ENCODE results near the gene TMPO. TPM values are rescaled to one million over a fixed set of nuclear protein-coding genes. Genes with fewer than 3 reads are reported as not detected.
"Not testable (repeated sequence)": the region's sequence is repeated elsewhere in the genome, so short reads cannot be mapped to it uniquely, and the experiment has no call there.

Gene TMPO
- total RNA-seq, 4 donors from 2014 or later: 70.4 to 96.6 (median 77.1) TPM

GRCh38 chr12:98561846-98562245 is 46.5 kb downstream of the TMPO start:
- Histone ChIP-seq H3K4me3 (no peak overlapping the region), H3K27me3 (no peaks in the 10 kb centered on the region), H3K36me3 (no peaks in the 10 kb centered on the region), H3K9me3 (peaks cover 0 to 4% (median 0%) of the 10 kb centered on the region in 3 donors), H3K27ac (no peak overlapping the region), H3K4me1 (peaks cover 0 to 4% (median 0%) of the 10 kb centered on the region in 3 donors)
- intact Hi-C loops (cut with DNase I): no loop called here
- 83 to 93% methylated on average over 3 of the region's 3 CpGs for WGBS, 2 donors
- DNase-seq: no peak
- TF ChIP-seq CTCF (IDR thresholded peaks at IDR 0.05) (no peak), POLR2A (IDR thresholded peaks at IDR 0.05) (no peak)

- Histone ChIP-seq H3K36me3 (no peaks in the 10 kb centered on the region), H3K27me3 (no peaks in the 10 kb centered on the region), H3K4me1 (peaks cover 0 to under 1% (median 0%) of the 10 kb centered on the region in 3 donors), H3K27ac (no peak overlapping the region), H3K9me3 (no peaks in the 10 kb centered on the region), H3K4me3 (no peak overlapping the region)
- no peak for DNase-seq
- intact Hi-C loops (cut with DNase I): no loop called here
- TF ChIP-seq CTCF (IDR thresholded peaks at IDR 0.05) (peak in 1 of 6 experiments; percentile 22), POLR2A (IDR thresholded peaks at IDR 0.05) (no peak)
- WGBS, 2 donors: 70 to 83% methylated on average over 1 to 2 of the region's 2 CpGs
Measured at GRCh38 chr12:98572010-98572409, 56.6 kb downstream of the TMPO start.

- TF ChIP-seq CTCF (IDR thresholded peaks at IDR 0.05) (no peak), POLR2A (IDR thresholded peaks at IDR 0.05) (no peak)
- H3K4me1 ChIP-seq: peaks cover 0 to 10% (median 0%) of the 10 kb centered on the region in 3 donors
- DNase-seq: no peak
- H3K36me3 ChIP-seq: no peaks in the 10 kb centered on the region
- no peak overlapping the region for H3K4me3 ChIP-seq
- H3K27ac ChIP-seq: no peak overlapping the region
- intact Hi-C loops (cut with DNase I): no loop called here
- WGBS, 2 donors: 33 to 75% methylated on average over 1 of the region's 1 CpG
- H3K9me3 ChIP-seq: no peaks in the 10 kb centered on the region
- H3K27me3 ChIP-seq: no peaks in the 10 kb centered on the region
Measured at GRCh38 chr12:98574110-98574509, 58.7 kb downstream of the TMPO start.

GRCh38 chr12:98575013-98575412 is 59.6 kb downstream of the TMPO start:
- Histone ChIP-seq H3K4me1 (peaks cover 0 to 15% (median 0%) of the 10 kb centered on the region in 3 donors), H3K9me3 (no peaks in the 10 kb centered on the region), H3K27ac (no peak overlapping the region), H3K4me3 (no peak overlapping the region), H3K27me3 (no peaks in the 10 kb centered on the region), H3K36me3 (no peaks in the 10 kb centered on the region)
- no peak for TF ChIP-seq CTCF (IDR thresholded peaks at IDR 0.05)
- TF ChIP-seq POLR2A (IDR thresholded peaks at IDR 0.05): no peak
- 88 to 89% methylated on average over 4 of the region's 4 CpGs for WGBS, 2 donors
- intact Hi-C loops (cut with DNase I): no loop called here
- DNase-seq: no peak

- H3K27me3 ChIP-seq; H3K4me3 ChIP-seq; H3K36me3 ChIP-seq; H3K27ac ChIP-seq; DNase-seq; intact Hi-C loops (cut with DNase I); H3K9me3 ChIP-seq: not testable (repeated sequence)
- peaks cover 0 to 15% (median 0%) of the 10 kb centered on the region in 3 donors for H3K4me1 ChIP-seq
- 76 to 79% methylated on average over 2 of the region's 2 CpGs for WGBS, 2 donors
Measured at GRCh38 chr12:98576795-98577194, 61.4 kb downstream of the TMPO start.

- 68 to 71% methylated on average over 1 of the region's 1 CpG for WGBS, 2 donors
- no peaks in the 10 kb centered on the region for H3K36me3 ChIP-seq
- no peaks in the 10 kb centered on the region for H3K27me3 ChIP-seq
- H3K4me1 ChIP-seq: peaks cover 0 to 15% (median 0%) of the 10 kb centered on the region in 3 donors
- DNase-seq: no peak
- no peak for TF ChIP-seq CTCF (IDR thresholded peaks at IDR 0.05)
- no peak for TF ChIP-seq POLR2A (IDR thresholded peaks at IDR 0.05)
- intact Hi-C loops (cut with DNase I): no loop called here
- peak overlapping the region in 3 of 4 donors; percentile 2 to 67 (median 48) for H3K27ac ChIP-seq
- H3K9me3 ChIP-seq: no peaks in the 10 kb centered on the region
- no peak overlapping the region for H3K4me3 ChIP-seq
Measured at GRCh38 chr12:98578392-98578791, 63.0 kb downstream of the TMPO start.

Data from esophagus squamous epithelium (tissue), 5 donors.